NCI-H345 (cell line): ENCODE results near the gene GFOD1.
"Not testable (repeated sequence)": the region's sequence is repeated elsewhere in the genome, so short reads cannot be mapped to it uniquely, and the experiment has no call there.

ENCODE experiments used
- DNase-seq: peaks from one replicate; lab custom pipeline; 2025; lab: John Stamatoyannopoulos, UW

Gene GFOD1

DNA sequence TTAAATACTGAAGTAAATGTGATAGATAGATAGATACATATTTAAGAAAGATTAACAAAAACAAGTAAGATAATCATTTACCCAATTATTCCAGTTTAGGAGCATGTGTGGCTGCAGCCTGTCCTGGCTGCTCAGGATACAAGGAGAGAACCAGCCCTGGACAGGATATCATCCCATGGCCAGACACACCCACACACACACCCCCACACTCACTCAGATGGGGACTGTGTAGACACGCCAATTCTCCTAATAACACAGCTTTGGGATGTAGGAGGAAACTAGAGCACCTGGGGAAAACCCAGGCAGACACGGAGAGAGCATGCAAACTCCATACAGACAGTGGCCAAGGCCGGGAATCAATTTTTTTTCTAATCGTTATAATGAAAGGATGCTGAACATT, 45.6 kb downstream of the GFOD1 start:
- DNase-seq = no peak

DNA sequence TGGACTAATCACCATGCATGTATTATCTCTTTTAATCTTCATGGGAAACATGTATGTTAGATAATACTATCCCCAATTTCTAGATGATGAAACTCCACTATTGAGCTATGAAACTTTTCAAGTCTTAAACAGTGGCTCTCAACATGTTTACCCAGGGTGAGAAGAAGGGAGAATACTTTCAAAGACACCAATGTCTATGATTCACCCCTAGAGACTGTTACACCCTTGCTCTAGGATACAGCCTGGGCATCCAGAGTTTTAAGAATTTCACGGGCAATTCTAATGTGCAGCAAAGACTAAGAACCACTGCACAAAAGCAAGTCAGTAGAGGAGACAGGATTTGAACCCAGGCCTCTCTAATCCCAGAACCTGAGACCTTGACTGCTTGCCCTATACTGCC, 47.8 kb downstream of the GFOD1 start:
- DNase-seq = no peak

DNA sequence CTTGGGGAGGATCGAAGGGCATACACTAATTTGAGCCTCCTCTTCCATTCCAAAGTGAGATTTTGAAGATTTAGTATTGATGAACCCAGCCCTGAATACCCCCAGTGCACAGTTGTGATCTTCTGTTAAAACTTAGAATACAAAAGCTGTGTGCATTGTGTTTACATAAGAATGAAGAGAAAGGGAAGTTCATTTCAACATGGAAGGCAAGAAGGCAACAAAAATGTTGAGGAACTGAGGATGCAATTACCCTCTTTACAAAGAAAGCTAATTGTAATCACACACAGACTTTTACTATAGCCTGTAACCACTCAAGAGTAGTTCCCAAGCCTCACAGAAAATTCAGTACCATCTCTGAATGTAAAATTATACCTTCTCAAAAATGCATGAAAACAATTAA, 49.3 kb downstream of the GFOD1 start:
- DNase-seq = no peak

DNA sequence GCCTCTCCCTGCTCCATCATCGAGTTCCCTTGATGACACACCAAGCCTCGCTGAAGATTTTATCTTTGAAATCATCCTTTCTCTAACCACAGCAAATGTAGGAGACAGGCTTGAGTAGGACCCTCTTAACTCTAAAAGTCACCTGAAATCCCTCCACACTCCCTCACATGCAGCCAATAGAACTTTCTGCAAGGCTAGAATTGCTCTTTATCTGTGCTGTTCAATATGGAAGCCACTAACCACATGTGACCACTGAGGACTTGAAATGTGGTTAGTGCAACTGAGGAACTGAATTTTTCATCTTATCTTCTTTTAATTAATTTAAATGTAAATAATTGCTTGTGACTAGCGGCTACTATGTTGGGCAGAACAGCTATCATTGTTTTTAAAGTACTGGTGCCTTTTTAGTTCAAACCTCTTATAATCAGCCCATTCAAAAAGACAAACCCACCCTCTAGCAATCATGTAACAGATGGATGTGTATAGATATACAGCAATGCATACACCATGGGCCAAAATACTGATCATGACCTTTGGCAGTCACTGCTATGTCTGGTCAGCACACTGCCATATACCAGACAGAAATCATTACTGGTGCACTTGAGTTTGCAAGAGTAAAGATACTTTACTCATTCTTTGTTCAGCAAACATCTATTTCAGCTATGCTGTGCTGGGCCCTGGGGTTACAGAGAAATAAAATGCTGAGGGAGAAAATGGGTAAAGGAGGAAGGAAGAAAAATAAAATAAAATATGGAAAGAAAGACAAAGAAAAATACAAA, 50.0 kb downstream of the GFOD1 start:
- DNase-seq = no peak

DNA sequence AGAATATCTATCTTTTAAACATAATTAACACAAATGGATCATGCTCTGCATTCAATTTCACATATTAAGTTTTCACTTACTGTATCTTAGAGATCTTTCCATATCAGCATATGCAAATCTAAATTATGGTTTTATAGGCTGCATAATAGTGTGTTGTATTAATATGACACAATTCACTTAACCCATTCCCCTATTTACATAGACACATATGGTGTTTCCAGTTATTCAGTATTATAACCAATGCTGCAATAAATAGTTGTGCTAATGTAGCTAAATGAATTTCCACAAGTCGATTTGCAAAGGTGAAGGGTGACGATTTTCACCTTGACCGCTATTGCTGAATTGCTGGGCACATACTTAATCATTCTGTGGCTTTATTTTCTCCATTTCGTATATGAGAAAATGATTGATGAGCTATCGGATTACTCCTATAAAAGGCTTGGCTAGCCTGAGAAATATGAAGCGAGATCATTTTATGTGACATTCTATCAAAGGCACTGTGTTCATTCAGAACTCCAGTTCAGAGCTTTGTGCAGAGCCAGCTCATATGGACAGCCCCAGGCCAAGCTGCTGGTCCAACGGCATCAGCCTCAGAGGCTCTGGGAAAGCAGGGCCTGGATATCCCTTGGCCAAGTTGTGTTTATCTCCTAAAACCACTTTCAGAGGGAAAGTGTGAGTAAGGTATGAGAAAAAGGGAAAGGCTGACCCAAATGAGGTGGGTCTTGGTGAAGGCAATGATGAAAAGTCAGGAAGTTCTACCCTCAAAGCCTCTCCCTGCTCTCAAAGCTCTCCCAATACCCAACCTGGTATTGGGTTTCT, 50.8 kb downstream of the GFOD1 start:
- no peak for DNase-seq

DNA sequence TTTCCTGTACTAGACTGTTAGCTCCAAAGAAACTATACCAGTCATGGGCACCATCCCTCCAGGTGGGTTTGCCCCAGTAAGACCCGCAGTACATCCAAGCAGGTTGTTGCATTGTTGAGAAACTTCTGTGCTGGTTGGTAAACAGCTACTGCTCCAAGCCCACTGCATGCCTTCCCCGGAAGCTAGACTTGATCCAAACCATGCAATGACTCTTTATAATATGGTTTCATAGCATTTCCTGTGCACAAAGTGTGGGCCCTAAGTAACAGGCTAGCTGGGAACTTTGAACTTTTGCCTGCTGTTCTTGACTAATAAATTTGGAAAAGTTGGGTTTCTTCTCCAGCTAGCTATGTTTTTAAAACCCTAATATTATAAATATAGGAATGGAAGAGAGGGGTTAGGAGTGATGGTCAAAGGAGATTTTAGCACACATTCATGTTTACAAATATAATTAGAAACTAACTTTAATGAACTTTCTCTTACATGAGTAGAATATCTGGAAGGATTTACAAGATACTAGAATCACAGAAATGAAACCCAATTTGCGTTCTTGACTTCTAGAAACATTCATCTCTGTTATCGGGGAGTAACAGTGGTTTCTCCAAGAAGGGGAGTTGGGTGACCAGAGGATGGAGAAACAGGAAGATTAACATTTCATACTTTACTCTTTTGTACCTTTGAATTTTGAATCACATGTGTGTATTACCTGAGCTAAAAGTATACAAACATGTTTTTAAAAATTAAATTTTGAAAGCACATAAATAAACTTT, 51.7 kb downstream of the GFOD1 start:
- no peak for DNase-seq

DNA sequence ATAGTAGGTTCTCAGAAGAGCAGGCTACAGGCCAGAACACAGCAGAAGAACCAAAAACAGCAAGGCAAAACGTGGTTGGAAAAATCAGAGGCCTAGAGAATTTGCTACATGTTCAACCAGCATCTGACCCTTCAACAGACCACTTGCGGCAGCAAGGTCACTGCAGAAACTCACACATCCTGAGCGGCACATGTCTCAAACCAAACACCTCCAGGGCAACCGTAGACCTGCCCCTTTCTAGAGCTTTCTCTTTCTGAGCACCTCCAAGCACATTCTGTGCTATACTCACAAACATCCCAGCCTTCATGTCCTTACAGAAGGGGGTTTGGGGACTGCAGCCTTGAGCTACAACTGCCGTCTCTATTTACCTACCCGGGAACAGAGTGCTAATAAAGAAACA, 52.6 kb downstream of the GFOD1 start:
- DNase-seq = no peak

DNA sequence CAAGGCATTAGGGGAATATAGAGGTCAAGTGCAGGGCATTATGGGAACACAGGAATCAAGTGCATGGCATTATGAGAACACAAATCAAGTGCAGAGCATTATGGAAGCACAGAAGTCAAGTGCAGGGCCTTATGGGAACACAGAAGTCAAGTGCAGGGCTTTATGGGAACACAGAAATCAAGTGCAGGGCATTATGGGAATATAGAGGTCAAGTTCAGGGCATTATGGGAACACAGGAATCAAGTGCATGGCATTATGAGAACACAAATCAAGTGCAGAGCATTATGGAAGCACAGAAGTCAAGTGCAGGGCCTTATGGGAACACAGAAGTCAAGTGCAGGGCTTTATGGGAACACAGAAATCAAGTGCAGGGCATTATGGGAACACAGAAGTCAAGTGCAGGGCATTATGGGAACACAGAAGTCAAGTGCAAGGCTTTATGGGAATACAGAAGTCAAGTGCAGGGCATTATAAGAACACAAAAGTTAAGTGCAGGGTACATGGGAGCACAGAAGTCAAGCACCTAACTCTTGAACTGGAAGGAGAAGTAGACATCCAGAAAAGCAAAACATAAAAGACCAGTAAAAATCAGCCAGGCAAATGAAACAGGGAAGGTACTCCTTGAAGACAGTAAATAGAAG, 53.1 kb downstream of the GFOD1 start:
- not testable (repeated sequence) for DNase-seq

DNA sequence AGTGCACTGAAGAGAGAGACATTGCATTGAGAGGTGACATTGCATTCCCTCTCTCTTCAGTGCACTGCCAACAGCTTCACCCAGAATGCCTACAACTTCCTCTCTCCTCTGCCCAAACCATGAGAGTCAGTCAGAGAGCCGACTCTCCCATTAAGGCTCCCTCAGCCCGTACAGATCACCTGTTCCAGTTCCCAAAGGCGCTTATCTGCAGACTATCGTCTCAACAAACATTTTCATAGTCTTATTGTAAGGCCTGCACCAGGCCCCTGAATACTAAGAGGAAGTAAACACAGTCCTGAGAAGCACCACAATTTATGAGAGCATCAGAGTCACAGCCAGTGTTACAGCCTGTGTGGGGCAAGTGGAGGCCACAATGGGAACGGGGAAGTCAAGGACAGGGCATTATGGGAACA, 53.7 kb downstream of the GFOD1 start:
- no peak for DNase-seq

DNA sequence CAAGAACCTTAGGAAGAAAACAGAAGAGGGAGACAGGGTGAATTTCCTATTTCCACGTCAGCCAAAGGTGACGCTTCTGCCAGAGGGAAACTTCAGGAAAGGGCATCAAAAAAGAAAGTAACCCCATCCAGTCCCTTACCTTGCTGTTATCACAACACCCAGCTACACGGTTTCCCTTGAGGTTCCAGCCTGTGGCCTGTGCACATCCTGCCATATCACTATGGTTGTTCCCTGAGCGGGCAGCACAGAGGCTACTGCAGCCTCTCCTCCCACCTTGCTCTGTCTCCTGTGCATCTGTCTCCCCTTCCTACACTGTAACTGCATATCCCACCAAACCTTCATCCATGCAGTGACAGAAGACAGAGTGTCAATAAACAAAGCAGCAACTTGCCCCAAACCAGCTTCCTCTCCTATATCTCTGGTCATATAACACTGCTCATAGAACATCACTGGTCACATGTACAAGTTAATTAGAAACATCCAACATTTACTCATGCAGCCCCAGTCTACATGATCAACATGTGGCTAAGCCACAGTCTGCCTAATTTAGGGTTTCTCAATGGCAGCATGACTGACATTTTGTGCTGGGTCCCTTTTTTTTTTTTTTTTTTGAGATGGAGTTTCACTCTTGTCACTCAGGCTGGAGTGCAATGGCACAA, 54.7 kb downstream of the GFOD1 start:
- no peak for DNase-seq

DNA sequence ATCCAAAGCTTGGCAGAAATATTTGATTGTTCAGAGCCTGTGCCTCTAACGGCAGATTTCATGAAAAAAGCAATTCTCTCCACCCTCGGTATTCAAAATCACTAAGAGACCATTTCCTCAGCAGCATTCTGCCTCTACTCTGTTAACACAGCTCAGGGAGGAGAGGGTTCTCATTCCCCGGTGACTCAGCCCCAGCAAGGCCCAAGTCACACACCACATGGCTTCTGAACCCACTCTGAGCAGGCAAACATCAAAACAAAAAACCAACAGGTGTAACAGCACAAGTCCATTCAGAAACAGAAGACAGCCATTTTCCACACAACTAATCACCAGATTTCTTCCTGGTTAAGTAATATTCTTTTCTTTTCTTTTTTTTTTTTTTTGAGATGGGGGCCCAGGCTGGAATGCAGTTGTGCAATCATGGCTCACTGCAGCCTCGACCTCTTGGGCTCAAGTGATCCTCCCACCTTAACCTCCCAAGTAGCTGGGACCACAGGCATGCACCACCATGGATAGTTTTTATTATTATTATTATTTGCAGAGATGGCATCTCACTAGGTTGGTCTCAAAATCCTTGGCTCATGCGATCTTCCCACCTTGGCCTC, 55.4 kb downstream of the GFOD1 start:
- DNase-seq = no peak

DNA sequence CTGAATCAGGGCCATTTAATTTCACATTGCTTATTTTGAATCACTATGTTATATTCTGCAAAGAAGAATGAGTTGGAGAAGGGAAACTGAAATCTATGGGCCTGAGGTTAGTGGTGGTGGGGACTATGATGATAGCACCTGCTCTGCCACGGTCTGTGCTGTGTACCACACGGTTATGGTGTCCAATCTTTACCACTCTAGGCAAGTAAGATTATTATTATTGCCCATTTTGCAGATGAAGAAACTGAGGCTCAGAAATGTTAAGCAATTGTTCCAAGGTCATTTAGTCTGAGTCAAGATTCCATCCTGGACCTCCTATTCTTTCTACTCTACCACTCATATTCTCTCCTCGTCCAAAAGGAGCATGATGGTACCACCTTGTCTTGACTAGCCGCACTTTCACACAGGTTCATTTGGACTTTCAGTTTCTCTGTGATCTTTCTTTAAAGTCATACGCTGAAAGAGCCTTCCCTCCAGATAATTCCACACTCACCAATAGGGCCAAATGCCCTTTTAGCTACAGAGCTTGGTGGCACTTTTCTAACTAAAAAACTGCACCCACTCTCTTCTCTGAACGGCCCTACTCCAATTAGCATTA, 56.2 kb downstream of the GFOD1 start:
- DNase-seq = no peak

DNA sequence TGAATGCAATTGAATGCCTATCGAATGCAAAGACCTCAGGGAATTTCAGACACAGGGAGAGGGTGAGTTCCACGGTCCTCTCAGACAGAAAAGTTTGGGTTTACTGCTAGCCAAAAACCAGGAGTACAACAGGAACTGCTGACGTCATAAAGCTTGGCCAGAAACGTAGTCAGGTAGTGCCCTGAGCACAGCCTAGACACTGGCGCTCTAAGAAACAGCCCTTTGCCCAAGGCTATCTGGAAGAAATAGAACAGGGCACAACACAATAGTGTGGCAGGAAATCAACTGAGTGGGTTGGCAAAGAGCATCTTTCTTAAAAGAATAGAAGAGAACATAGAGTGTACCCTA, 58.0 kb downstream of the GFOD1 start:
- DNase-seq = no peak

DNA sequence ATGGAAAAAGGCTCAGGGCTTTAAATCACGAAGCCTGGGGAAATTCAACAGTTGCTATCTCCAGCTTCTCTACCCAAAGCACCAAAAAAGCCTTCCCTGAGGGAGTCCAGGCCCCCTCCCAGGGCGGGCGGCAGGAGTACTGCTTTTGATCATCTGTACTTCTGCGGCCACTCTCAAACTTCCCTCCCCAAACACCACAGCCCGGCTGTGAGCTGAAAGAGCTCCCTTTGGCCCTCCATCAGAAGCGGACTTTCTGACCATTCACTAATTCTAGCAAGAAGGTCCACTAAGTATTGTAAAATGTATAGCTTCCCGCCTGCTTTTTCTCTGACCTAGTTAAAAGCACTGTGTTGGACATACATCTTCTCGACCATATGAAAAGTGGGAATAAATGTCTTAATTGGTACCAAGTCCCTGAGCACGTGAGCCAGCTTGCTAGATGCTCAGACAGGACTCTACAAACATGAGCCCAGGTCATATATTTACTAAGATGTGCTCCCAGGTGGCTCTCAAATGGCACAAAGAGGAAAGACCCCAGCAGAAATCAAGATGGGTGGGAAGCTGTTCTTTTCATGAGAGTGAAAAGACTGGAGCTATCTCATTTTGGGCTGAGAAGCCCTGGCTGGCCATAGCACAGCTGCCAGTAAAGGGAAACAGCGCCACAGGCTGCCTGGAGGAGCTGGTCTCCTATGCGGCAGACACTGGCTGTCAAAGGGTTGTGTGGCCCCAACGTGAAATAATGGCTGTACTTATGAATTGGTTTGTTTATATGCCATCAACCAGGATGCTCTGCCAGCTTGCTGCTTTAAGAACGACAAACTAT, 58.6 kb downstream of the GFOD1 start:
- no peak for DNase-seq

DNA sequence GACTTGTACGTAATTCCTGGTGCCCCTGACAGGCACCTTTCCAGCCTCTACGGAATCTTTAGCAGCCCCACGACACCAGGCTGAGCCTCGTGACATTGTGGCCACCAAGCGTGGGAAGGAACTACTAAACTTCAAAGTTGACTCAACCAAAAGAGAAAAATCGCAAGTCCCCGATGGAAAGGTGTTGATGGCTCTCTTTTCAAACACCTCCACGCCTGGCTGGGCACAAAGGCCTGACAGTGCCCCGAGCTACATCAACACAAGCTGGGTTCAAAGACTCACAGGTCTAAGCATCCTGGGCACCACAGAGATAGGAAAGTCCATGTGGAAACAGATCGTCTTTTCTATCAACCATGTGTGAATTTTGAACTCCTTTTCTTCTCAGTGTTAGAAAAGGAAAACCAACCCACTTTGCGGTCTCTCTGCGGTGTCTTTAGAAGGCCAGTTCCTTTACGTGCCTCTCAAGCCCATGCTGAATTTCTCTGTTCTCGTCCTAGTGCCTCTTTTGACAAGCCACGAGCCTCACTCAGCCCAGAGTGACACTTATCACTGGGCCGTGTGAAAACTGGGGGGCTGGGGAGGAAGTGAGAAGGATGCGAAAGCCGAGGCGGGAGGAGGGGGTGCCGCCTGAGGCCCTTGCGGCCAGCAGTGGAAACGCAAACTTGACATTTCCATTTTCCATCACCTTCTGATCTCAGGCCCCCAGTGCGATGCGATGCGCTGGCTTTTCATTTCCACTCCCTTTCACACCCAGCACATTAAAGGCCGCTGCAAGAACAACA, 59.4 kb downstream of the GFOD1 start:
- DNase-seq = no peak

DNA sequence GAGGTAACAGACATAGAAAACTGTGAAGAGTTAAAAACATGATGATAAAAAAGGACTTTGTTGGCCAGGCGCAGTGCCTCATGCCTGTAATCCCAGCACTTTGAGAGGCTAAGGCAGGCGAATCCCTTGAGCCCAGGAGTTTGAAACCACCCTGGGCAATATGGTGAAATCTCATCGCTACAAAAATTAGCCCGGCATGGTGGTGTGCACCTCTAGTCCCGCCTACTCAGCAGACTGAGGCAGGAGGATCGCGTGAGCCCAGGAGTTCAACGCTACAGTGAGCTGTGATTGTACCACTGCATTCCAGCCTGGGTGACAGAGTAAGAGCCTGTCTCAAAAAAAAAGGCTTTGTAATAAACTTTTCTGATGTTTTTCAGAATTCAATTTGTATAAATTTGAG, 60.1 kb downstream of the GFOD1 start:
- no peak for DNase-seq

DNA sequence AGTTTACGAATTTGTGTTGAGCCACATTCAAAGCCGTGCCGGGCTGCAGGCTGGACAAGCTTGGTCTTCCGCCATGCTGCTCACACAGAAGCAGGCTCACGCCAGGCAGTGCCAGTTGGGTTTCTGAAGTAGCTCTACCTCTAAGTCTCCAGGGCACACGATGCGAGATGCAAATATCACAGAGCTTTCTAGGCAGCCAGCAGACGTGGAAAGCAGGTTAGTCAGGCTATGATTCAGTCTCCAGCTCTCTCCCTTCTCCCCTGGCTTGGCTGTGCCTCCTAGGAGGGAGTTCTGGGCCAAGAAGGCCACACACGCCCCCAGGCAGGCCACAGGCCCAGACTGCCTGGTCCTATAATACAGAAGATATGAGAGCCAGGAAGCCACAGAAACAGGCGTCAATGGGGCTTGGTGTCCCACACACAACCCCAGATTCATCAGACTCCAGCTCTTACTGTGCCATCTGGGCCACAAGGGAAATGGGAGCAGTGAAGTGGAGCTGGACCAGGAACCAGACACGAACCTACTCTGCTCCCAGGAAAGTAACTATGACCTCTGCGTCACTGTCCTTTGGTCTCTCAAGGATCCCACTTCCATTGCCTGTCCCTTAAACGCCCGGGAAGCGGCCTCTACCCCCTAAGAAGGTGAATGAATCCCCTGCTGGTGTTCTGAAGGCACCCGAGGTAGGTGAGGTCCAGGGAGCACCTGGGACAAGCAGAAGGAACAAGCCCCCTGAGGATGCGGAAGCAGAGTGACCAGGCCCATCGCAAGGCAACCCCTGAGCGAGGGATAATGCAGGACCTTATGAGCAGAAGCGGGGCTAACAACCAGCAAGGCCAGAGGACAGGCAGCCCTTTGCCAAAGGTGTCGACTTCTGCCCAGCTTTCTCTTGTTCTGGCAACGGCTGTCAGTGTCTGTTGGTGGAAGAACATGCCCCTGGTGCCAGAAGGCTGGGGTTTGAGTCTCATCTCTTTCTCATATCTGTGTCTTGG, 61.2 kb downstream of the GFOD1 start:
- DNase-seq = no peak

DNA sequence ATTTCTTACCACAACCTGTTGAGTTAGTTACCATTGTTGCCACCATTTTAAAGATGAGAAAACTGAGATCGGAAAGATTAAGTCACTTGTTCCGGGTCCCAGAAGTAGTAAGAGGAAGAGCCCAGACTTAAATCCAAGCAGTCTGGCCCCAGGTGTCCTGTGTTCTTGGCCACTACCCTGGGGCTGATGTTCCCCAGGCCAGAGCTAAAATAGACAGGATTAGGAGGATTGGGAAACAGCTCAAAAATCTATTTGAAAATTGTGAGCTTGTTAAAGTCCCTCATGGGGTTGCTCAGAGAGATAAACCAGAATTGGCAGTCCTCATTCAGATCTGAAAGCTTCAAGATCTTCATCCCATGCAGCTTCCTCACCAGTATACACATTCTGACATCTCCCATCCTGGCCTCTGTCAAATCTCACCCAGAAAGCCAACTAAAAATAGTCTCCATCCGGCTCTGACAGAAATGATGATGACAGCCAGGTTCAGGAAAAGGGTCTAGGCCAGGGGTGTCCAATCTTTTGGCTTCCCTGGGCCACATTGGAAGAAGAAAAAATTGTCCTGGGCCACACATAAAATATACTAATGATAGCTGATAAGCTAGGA, 62.0 kb downstream of the GFOD1 start:
- no peak for DNase-seq
